Measurements from ENCODE around the gene C19orf38. TPM values are rescaled to one million over a fixed set of nuclear protein-coding genes. Genes with fewer than 3 reads are reported as not detected.

Gene C19orf38
- total RNA-seq, 2 experiments from 2014 or later = 1.1 to 1.8 TPM

DNA sequence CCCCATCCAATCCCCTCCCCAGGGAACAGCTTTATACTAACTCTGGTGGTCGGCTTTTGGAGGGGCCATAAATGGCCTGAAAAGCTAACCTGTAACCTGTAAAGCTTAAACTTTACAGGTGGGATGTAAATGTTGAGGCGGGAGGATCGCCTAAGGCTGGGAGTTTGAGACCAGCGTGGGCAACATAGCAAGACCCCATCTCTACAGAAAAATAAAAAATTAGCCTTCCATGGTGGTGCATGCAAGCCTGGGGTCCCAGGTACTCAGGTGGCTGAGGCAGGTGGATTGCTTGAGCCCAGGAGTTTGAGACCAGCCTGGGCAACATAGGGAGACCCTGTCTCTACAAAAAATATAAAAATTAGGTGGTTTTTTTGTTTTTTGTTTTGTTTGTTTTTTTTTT lies 41.7 kb downstream of the C19orf38 start:
- H3K27me3 Mint-ChIP-seq = no peaks in the 10 kb centered on the region
- ChIA-PET POLR2A (interaction anchor here (1.6 kb wide), 1 partner anchor 11 kb away, joined by 5 read pairs; no protein-coding TSS in a partner anchor), CTCF (no interaction called here)
- H3K27ac Mint-ChIP-seq = no peak overlapping the region
- no peaks in the 10 kb centered on the region for H3K4me1 Mint-ChIP-seq
- no peak overlapping the region for H3K4me3 Mint-ChIP-seq
- no peaks in the 10 kb centered on the region for H3K9me3 Mint-ChIP-seq
- H3K36me3 Mint-ChIP-seq (ENCODE audit: low read depth) = no peaks in the 10 kb centered on the region
- no peak for DNase-seq

DNA sequence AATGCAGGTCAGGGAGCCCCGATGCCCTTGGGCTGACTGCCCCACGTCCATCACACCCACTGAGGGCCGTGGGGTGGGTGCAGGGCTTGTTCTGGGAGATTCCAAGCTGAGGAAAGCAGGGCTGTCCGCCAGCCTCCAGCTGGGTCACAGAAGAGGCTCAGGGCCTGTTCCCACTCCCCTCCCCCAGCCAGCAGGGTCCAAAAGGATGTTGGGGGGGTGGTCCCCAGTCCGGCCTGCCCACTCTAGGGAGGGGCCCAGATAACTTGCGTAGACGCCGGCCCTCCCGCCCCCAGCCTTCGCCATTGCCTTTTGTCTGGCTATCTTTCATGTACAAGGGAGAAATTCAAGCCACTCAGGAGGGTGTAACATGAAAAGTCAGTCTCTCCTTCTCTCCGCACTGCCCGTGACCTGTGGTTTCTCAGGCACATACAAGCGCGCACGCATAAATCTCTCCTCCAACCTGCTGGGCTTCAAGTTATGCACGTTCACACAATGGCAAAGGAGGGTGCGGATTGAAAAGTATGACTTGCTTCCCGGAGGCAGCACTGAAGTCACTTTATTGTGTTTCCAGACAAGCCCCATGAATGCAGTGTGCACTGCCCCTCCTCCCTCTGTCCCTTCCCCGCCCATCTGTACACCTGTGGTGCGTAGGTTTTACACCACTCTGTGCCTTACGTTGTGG lies 43.3 kb downstream of the C19orf38 start:
- Mint-ChIP-seq H3K4me1 (peaks cover 3% of the 10 kb centered on the region), H3K27me3 (no peaks in the 10 kb centered on the region), H3K4me3 (no peak overlapping the region), H3K36me3 (ENCODE audit: low read depth) (no peaks in the 10 kb centered on the region), H3K27ac (no peak overlapping the region), H3K9me3 (no peaks in the 10 kb centered on the region)
- ChIA-PET CTCF (no interaction called here), POLR2A (no interaction called here)
- no peak for DNase-seq

DNA sequence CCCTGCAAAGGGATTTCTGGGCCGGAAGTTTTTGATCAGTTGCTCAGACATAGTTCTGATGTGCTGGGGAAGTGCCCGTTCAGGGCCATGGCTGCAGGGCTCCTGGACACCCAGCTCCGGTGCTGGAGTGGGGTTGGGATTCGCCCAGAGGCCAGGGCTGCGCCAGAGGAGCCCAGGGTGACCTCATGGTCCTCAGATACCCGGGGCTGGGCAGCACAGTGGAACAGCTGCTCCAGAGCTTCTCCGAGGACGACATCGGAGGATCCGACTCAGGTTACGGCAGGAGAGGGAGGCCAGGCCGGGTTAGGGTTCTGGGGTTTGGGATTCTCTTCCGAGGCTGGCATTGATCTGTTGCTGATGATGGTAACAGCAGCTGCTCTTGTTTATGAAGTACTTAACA lies 44.0 kb downstream of the C19orf38 start:
- Mint-ChIP-seq H3K27me3 (no peaks in the 10 kb centered on the region), H3K9me3 (no peaks in the 10 kb centered on the region), H3K4me3 (no peak overlapping the region), H3K36me3 (ENCODE audit: low read depth) (no peaks in the 10 kb centered on the region), H3K4me1 (peaks cover 10% of the 10 kb centered on the region), H3K27ac (no peak overlapping the region)
- DNase-seq = no peak
- ChIA-PET CTCF (no interaction called here), POLR2A (no interaction called here)

DNA sequence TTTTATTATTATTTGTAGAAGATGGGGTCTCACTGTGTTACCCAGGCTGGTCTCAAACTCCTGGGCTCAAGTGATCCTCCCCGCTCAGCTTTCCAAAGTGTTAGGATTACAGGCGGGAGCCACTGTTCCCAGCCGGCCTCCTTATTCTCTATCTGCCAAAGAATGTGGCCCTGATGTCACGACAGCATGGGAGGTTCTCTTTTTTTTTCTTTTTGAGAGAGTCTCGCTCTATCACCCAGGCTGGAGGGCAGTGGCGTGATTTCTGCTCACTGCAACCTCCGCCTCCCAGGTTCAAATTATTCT lies 46.6 kb downstream of the C19orf38 start:
- peaks cover 13% of the 10 kb centered on the region for H3K4me1 Mint-ChIP-seq
- H3K36me3 Mint-ChIP-seq (ENCODE audit: low read depth) = no peaks in the 10 kb centered on the region
- H3K9me3 Mint-ChIP-seq = no peaks in the 10 kb centered on the region
- CTCF ChIA-PET = no interaction called here
- no peak overlapping the region for H3K4me3 Mint-ChIP-seq
- no peak for DNase-seq
- H3K27ac Mint-ChIP-seq = no peak overlapping the region
- no peaks in the 10 kb centered on the region for H3K27me3 Mint-ChIP-seq
- POLR2A ChIA-PET = no interaction called here

DNA sequence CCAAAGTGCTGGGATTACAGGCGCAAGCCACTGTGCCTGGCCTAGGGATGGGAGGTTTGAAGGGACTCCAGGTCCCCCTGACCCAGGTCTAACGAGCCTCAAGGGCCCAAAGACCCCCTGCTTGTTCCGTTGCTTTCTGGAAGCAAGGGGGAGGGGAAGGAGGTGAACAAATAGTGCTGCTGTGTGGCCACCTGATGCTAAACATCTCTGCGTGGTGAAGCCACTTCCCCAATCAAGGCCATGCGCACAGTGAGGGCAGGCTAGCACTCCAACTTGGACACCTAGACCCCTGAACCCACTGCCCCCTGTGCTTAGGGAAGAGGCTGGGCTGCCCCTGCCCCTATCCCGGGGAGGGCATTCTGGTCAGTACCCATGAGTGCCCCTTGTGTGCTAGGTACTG lies 47.1 kb downstream of the C19orf38 start:
- Mint-ChIP-seq H3K4me1 (peaks cover 13% of the 10 kb centered on the region), H3K9me3 (no peaks in the 10 kb centered on the region), H3K27me3 (no peaks in the 10 kb centered on the region), H3K4me3 (no peak overlapping the region), H3K36me3 (ENCODE audit: low read depth) (no peaks in the 10 kb centered on the region), H3K27ac (no peak overlapping the region)
- no peak for DNase-seq
- POLR2A ChIA-PET = no interaction called here
- CTCF ChIA-PET = no interaction called here

DNA sequence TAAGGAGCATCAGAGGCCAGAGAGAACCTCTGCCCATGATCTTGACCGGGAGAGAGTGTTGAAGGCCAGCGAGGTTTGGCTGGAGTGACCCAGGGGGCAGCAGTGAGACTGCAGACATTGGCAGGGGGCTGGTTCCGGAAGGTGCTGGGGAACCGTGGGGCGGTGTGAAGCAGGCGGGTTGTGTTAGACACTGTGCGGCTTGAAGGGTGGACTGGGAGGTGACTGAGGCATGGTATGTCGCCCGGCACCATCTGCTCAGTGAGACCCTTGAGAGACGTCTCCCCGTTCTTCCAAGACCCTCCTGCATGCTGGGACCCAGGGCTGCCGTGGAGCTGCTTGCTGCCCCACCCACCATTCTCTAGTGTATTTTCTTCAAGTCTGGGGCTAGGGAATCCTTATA lies 47.7 kb downstream of the C19orf38 start:
- no peak overlapping the region for H3K4me3 Mint-ChIP-seq
- peaks cover 13% of the 10 kb centered on the region for H3K4me1 Mint-ChIP-seq
- ChIA-PET POLR2A (no interaction called here), CTCF (no interaction called here)
- DNase-seq = no peak
- no peaks in the 10 kb centered on the region for H3K27me3 Mint-ChIP-seq
- no peaks in the 10 kb centered on the region for H3K36me3 Mint-ChIP-seq (ENCODE audit: low read depth)
- H3K27ac Mint-ChIP-seq = no peak overlapping the region
- H3K9me3 Mint-ChIP-seq = no peaks in the 10 kb centered on the region

DNA sequence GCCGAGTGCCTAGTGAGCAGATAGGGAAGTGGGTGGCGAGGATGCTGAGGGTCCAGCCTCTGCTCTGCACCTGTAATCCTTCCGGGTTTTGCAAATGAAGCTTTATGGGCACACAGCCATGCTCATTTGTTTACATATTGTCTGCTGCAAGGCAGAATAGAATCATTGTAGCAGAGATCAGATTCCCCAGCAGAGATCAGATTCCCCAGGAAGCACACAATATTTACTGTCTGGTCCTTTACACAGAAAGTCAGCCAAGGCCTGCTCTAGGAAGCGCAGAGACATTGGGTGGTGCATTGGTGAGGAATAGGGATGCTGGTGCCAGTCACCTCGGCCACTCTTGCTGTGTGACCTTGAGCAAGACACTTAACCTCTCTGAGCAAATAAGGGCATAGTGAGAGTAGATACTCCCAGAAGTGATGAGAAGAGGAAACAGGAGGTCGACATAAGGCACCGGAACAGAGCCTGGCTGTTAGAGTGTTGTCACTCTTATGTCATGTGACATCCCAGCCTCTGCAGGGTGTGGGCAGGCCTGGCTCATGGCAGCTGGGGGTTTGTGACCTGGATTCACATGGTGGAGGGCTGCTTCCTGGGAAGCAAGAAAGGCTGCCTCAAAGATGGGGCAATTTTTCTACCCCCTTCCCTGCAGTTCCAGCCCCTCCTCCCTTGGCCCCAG lies 48.8 kb downstream of the C19orf38 start:
- Mint-ChIP-seq H3K27ac (peak overlapping the region; percentile 44), H3K4me1 (peaks cover 13% of the 10 kb centered on the region), H3K9me3 (no peaks in the 10 kb centered on the region), H3K27me3 (no peaks in the 10 kb centered on the region), H3K4me3 (no peak overlapping the region), H3K36me3 (ENCODE audit: low read depth) (no peaks in the 10 kb centered on the region)
- peak; percentile 22 for DNase-seq
- POLR2A ChIA-PET = no interaction called here
- CTCF ChIA-PET = no interaction called here

DNA sequence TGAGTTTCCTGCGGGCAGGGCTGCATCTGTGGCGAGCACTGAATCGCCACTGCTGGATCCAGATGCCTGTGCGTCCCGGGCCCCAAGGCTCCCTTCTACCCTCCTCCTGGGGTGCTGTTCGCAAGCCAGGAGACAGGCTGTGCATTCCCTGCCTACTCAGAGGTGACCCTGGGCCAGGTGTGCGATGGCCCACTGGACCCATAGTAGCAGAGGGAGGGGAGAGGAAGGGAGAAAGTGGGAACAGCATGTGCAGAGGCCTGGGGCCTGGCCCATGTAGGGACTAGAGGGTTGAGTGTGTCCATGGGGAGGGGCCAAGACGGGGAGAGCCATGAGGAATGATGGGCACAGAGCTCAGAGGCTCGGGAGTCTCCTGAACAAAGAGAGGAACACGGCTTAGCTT lies 50.4 kb downstream of the C19orf38 start:
- Mint-ChIP-seq H3K9me3 (peaks cover 5% of the 10 kb centered on the region), H3K36me3 (ENCODE audit: low read depth) (peaks cover 3% of the 10 kb centered on the region), H3K4me3 (no peak overlapping the region), H3K4me1 (peaks cover 13% of the 10 kb centered on the region), H3K27ac (no peak overlapping the region), H3K27me3 (no peaks in the 10 kb centered on the region)
- ChIA-PET POLR2A (no interaction called here), CTCF (interaction anchor here (0.6 to 0.7 kb wide), 2 partner anchors 30 to 426 kb away, joined by 3 to 5 read pairs; no protein-coding TSS in a partner anchor)
- DNase-seq = no peak

DNA sequence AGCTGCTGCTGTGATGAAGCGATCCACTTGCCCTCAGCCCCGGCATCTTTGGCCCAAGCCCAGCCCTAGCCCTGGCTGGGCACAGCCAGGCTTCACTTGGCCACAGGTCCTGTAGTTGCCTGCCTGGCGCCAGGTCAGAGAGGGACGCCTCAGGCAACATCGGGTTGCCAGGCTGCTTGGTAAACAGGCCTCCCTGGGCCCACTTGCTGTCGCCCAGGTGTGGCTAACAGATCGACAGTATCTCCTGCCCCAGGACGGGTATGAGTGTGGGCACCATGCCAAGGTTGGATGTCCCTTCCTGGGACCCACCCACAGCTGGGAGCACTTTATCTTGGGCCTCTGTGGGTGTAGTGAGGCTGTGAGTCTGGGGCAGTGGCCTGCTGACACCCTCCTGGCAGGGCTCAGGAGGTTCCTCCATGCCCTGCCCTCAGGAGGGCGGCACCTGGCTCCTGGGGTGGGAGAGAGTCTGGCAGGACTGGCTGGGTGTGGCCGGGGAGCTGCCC lies 51.0 kb downstream of the C19orf38 start:
- Mint-ChIP-seq H3K9me3 (peaks cover 5% of the 10 kb centered on the region), H3K27ac (no peak overlapping the region), H3K4me3 (no peak overlapping the region), H3K36me3 (ENCODE audit: low read depth) (peaks cover 3% of the 10 kb centered on the region), H3K27me3 (no peaks in the 10 kb centered on the region), H3K4me1 (peaks cover 13% of the 10 kb centered on the region)
- ChIA-PET POLR2A (no interaction called here), CTCF (interaction anchor here (0.6 to 0.7 kb wide), 2 partner anchors 31 to 425 kb away, joined by 3 to 5 read pairs; no protein-coding TSS in a partner anchor)
- no peak for DNase-seq

DNA sequence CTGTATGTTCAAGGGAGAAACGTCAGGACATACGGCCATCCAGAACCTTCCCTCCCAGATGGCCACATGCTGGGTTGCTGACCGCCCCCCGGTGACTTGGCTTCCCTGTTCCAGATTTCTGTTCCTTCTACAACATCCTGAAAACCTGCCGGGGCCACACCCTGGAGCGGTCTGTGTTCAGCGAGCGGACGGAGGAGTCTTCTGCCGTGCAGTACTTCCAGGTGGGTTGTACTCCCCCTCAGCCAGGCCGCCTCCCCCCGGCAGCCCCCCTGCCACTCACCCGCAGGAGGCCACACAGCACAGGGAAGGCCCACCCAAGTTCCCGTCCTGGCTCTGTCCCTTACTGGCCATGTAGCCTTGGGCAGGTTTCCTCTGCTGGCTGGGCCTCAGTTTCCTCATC lies 59.7 kb downstream of the C19orf38 start:
- ChIA-PET POLR2A (no interaction called here), CTCF (interaction anchor here (0.6 kb wide), 1 partner anchor 29 kb away, joined by 3 read pairs; no protein-coding TSS in a partner anchor)
- Mint-ChIP-seq H3K9me3 (peaks cover 3% of the 10 kb centered on the region), H3K36me3 (ENCODE audit: low read depth) (peaks cover 7% of the 10 kb centered on the region), H3K4me3 (no peak overlapping the region), H3K27ac (no peak overlapping the region), H3K4me1 (no peaks in the 10 kb centered on the region), H3K27me3 (no peaks in the 10 kb centered on the region)
- no peak for DNase-seq

DNA sequence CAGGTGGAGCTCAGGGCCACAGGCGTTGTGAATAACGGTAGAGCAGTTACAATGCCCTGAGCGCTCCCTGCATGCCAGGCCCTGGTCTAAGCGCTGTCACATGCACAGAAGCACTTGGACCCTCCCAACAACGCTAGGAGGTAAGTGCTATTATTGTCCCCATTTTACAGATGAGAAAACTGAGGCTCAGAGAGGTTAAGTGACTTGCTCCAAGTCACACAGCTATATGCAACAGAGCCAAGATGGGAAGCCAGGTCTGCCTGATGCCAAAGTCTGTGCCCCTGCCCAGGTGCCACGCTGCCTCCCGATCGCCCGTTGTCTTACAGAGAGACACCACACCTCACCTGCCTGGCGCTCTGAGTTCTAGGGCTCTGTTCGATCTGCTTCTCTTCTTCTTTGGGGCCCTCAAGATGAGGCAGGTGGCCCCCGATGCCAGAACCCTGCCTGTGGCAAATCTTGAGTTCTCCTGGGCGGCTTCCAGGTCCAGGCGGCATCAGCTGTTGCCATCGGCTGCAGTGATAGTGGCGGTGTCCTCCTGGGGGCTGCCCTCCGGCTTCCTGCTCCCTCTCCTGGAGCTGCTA lies 60.3 kb downstream of the C19orf38 start:
- H3K4me3 Mint-ChIP-seq = no peak overlapping the region
- H3K4me1 Mint-ChIP-seq = no peaks in the 10 kb centered on the region
- ChIA-PET CTCF (interaction anchor here (0.6 kb wide), 1 partner anchor 28 kb away, joined by 3 read pairs; no protein-coding TSS in a partner anchor), POLR2A (no interaction called here)
- no peak overlapping the region for H3K27ac Mint-ChIP-seq
- H3K27me3 Mint-ChIP-seq = no peaks in the 10 kb centered on the region
- H3K36me3 Mint-ChIP-seq (ENCODE audit: low read depth) = peaks cover 5% of the 10 kb centered on the region
- DNase-seq = no peak
- no peaks in the 10 kb centered on the region for H3K9me3 Mint-ChIP-seq

DNA sequence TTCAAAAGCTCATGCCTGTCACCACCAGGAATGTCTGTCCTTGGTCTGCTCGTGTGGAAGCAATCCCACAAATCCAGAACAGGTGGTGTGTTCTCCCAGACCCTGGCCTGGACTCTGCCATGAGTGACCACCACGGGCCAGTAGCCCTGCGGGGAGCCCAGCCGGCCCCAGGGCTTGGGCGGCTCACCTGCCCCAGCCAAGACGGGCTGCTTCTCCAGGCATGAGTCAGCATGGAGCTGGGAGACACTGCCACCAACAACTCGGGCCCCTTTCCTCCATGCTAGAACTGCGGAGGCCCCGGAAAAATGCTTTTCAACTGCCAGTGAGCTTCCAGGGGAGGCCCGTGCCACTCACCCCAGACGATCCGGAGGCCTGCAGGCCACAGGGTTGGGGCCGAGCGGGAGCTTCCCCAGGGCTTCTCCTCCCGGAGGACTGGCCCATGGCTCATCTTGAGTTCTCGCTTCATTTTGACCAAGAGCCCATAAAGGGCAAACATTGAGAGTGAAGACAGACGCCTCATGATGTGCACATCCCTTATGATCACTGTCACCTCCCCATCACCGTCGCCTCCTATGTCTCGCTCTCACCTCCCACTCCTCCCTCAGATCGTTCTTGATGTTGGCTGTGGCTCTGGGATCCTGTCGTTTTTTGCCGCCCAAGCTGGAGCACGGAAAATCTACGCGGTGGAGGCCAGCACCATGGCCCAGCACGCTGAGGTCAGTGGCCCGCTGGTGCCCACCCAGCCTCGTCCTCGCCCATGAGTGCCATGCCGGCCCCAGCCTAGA lies 63.6 kb downstream of the C19orf38 start:
- Mint-ChIP-seq H3K4me3 (no peak overlapping the region), H3K36me3 (ENCODE audit: low read depth) (peaks cover 5% of the 10 kb centered on the region), H3K27me3 (no peaks in the 10 kb centered on the region), H3K27ac (no peak overlapping the region), H3K9me3 (no peaks in the 10 kb centered on the region), H3K4me1 (no peaks in the 10 kb centered on the region)
- DNase-seq = no peak
- ChIA-PET CTCF (interaction anchor here (1.4 kb wide), 1 partner anchor 48 kb away, joined by 3 read pairs; no protein-coding TSS in a partner anchor), POLR2A (no interaction called here)

DNA sequence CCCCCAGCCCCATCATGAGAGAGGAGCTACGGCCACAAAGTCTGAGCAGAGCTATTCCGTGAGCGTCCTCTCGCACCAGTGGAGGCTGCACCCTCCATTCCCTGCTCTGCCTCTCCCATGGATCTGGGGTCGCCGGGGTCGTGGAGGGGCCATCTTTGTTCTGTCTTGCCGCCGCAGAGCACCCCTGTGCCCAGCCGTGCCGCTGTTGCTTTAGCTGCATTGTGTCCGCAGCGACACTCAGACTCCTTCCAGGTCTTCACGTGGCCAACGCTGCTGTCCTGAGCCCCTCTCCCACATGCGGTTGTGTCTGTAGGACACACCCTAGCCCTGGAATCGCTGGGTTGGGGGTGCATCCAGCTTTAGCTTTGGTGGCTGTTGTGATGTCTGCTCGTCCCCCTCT lies 64.4 kb downstream of the C19orf38 start:
- no peak overlapping the region for H3K27ac Mint-ChIP-seq
- DNase-seq = no peak
- no peaks in the 10 kb centered on the region for H3K27me3 Mint-ChIP-seq
- CTCF ChIA-PET = interaction anchor here (0.6 to 1.4 kb wide), 2 partner anchors 49 to 169 kb away, joined by 3 read pairs; no protein-coding TSS in a partner anchor
- peaks cover 5% of the 10 kb centered on the region for H3K36me3 Mint-ChIP-seq (ENCODE audit: low read depth)
- POLR2A ChIA-PET = no interaction called here
- H3K4me1 Mint-ChIP-seq = no peaks in the 10 kb centered on the region
- H3K4me3 Mint-ChIP-seq = no peak overlapping the region
- H3K9me3 Mint-ChIP-seq = no peaks in the 10 kb centered on the region

Measured in activated CD4-positive, alpha-beta memory T cell treated with anti-CD3 and anti-CD28 coated beads, Interleukin-2, amount 10 ng/mL, durations not matched to agents 7 days and 5 days (primary cell).